Activated CD4-positive, alpha-beta T cell treated with anti-CD3 and anti-CD28 coated beads for 24 hours (primary cell): ENCODE data around the gene DPH5.
"Not testable (repeated sequence)": the region's sequence is repeated elsewhere in the genome, so short reads cannot be mapped to it uniquely, and the experiment has no call there.

Source experiments
- DNase-seq, 2 donors: peaks; one replicate each; pipeline ENCODE4 v3.0.0-alpha.2; 2020; ENCODE audit warnings: low read depth in 2 of 2

DPH5 gene

DNA sequence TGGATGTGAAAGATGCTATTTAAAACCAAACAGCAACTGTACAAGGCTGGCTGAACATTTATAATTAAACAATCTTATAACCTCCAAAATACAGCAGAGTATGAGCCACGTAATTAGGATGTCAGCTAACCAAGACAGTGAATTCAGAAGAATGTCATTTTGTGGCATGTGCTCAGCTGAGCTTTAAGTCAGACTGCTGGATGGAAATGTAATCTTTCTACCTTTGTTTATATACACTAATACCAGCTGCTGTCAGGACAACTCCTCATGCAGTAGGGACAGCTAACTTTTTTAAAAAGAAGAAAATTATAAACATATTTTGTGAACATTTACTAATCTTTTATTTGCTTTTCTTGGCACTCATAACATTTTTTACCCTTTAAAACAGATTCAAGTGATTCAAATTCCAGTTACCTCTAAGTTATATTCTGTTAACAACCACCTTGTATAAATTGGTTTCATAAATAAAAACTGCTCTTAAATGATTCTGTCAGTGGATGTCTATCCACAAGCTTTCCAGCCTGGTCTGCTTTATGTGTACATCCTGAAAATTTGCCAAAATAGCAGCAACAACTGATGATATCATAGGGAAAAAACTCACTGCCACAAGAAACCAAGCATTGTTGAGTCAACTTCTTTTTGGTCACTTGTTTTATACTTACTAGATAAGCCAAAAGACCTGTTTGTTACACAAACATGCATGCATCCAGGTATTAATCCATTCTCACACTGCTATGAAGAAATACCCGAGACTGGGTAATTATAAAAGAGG lies 36.1 kb downstream of the DPH5 start:
- DNase-seq = no peak

DNA sequence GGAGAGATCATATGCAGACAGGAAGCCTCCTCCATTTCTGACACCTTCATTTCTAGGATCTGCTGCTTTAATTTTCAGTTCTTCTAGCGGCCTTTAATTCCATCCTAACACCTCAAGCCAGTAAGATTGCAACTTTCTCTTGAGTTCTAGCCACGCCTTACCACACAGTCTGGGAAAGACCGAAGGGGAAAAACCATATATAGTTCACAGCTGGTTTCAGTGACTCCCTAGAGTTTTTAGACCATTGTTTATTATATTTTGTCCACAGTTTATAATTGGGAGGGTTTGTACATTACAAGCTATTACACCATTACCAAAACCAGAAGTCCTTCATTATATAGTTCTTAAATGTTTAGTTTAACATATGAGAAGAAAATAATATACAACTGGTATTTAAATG lies 37.5 kb downstream of the DPH5 start:
- no peak for DNase-seq

DNA sequence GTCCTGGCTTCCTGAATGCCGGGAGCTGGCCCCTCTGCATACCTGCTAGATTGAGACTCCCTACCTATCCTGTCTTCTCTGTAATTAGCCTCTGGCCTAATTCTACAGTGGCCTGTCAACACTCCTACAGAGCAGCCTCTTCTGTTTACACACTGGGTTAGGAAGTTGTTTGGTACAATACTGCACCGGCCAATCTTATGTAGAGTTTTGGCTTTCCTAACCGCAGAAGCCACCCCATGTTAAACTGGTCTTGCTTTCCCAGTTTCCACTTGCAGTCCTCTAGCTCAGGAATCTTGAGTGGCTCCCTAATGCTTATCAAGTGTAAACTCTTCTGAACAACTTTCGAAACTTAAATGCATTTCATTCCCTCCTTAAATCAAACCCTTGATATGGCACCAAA lies 42.8 kb downstream of the DPH5 start:
- DNase-seq = no peak

DNA sequence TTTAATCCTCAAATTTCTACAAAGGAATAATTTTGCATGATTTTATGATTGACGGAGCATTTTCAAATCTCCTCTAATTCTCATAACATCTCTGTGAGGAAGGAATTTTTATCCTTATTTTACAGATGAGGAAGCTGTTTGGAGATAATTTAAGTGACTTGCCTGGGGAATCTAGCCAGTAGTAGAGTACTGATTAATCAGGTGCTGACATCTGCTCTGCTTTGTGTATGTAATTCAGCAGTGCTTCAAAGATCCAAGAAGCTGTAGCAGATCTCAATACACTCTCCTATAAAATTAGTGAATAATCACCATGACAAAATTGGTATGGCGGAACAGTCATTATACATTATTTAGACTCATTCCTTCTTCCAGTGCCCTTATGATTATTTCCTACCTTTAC lies 46.0 kb downstream of the DPH5 start:
- DNase-seq = no peak

DNA sequence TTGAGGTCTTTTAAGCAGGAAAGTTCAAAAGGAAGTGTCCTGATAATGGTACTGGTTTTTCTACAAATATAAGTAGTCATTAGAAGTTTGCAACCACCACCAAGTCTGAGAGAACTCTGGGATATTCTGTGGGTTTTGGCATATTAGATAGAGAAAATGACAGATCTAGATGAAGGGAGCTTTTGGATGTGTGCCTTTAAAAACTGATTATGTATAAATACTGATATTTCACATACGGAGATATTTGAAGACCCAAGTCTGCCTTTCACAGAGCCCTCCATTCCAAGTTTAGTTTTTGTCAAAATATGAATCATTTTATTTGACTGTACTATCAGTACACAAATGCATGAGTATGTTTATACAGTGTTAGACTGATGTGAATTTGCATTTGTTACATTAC lies 48.6 kb downstream of the DPH5 start:
- no peak for DNase-seq

DNA sequence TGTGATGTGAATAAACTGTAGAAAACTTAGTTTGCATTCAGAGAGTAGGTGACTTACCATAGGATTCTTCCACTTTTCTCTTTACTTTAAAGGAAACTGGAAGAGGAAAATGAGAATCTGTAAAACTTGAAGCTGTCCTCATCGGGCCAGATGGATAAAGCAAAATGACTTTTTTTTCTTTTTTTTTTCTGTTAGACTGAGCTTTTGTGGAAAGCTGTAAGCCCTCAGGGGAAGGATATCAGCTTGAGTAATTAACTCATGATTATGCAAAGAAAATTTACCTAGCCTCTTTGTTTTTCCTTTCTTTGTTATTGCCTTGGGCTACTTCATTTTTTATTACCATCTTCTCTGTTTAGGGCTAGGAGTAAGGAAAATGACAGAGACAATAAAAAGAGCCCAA lies 53.4 kb downstream of the DPH5 start:
- DNase-seq = no peak

DNA sequence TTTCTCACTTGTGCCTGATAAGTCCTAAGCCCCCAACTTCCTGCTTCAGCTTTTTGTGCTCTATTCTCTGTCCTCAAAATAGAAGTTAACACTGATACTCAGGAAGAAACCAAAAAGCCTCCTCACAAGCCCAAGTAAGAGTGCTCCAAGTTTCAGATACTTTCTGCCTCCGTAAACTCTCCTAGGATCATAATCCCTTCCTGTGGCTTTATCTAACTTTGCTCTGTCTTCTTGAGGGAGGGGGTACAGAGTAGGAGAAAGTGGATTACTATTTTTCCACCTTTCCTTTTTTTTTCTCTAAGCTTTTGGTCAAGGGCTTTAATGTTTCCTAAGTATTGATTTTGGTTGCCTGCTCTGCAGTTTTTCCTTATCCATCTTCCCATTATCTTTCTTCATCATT lies 54.6 kb downstream of the DPH5 start:
- no peak for DNase-seq

DNA sequence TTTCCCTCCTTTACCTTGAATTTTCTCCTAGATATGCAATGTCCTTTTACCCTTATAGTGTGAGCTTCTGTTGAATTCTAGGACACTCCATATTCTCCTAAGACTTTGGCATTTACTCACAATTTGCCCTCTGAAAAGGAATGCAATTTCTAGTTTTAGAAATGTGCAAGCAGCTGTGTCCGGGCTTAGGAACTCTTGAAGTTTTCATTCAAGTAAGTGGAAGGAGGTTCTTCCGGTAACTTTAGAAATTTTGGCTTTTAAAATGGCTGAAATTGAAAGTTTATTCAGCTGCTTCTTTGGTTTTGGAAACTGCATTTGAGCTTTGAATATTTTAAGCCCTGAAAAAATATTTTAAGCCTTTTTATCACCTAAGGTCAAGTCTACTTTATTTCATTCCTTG lies 56.3 kb downstream of the DPH5 start:
- no peak for DNase-seq

DNA sequence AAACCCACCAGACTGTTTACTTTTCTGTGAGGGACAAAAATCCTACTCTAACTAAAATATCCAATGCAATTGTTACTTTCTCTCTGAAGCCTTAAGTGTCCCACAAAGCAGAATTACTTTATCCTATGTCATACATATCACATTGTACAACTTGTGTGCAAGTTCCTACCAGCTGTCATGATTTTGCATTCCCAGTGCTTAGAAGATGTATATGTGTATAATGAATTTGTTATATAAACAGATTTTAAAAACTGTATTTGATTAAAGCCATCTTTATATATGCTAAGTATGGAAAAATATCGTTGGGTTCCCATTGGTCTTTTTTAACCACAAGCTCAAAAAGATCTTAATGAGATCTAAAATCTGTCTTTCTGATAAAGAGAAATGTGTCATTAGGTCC lies 57.0 kb downstream of the DPH5 start:
- no peak for DNase-seq

DNA sequence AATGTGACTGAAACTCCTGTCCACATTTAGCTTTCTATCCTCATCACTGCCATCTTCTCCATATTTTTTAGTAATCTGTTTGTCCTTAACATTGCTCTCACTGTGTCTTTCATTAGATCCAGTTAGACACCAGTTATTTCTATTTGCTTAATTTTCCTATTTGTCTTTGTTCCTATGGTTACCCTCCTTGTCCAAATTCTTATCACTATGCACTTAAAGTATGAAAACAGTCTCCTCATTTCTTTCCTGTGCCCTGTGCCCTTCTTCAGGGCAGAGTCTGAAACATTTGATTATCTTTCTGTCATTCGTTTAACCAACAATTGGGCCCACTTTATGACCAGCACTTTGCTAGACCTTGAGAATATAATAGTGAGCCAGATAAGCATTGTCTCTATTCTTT lies 65.5 kb downstream of the DPH5 start:
- DNase-seq = no peak

DNA sequence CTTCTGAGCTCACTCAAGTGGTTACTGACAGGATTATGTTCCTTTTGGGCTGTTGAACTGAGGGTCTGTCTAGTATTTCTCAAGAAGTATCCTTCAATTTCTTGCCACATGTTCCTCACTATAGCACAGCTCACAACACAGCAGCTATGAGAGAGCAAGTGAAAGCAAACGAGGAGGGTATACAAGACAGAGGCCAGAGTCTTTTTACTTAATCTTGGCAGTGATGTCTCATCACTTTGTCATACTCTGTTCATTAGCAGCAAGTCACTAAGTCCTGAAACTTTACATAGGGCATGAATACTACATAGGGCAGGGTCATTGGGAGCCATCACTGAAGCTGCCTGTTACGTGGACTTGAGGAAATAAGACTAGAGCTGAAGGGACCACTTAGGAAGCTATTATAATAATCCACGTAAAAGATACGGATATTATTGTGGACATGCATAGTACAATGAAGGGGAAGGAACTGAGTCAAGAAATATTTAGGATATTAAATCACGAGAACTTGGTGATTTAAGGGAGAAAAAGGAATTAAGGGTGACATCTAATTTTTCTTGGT lies 66.0 kb downstream of the DPH5 start:
- DNase-seq = no peak

DNA sequence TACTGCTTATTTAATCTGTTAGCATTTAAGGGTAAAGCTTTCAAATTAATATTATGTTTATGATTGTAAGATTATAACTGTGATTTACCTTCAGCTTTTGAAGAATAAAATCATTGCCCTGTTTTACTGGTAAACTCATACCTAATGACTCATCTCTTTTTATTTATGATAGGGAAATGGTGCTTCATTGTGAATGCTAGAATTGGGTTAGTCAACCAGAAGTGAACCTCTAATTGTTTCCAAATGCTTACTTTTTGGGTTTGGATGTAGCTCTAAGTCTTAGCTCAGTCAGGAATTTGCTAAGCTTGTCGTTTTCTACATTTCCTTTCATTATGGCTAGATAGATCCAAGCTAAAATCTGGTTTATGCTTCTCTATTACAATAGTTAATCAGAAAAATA lies 70.3 kb downstream of the DPH5 start:
- DNase-seq = no peak

DNA sequence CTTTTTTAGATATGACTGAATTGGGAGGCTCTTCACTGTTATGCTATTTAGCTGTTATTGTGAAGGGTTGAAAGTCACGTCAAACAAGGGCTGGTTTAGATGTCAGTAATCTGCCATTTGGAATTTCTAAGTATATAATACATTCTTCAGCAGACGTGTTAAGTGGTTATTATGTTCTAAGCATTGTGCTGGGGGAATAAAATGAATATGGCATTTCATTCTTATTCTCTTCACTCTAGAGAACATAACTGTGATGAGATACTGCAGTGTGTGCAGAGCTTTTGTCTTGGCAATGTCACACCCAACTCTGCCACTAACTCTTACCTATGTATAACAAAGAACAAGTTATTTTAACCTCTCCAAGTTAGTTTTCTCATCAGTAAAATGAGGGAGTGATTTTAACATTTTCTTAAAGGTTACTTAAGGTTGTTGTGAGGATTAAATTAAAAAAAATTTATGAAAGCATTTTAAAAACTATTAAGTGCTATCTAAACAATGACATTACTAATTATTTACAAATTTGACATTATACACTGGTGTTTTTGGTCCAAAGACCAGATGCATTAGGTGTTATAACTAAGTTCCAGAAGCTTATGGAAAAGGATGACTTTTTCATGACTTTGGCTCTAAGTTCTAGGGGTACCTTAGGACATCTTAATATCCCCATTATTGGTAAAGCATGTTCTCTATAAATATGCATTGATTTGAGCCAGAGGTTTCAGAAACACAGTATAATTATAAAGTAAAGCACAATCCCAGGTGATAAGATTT lies 71.4 kb downstream of the DPH5 start:
- DNase-seq = no peak

DNA sequence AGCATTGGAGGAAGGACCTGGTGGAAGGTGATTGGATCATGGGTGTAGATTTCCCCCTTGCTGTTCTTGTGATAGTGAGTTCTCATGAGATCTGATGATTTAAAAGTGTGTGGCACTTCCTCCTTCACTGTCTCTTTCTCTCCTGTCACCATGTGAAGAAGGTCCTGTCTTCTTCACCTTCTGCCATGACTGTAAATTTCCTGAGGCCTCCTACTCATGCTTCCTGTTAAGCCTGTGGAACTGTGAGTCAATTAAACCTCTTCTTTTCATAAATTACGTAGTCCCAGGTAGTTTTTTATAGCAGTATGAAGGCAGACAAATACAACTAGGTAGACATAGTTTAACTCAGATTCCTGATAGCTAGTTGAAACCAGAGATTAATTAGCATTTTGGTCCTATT lies 72.6 kb downstream of the DPH5 start:
- not testable (repeated sequence) for DNase-seq

DNA sequence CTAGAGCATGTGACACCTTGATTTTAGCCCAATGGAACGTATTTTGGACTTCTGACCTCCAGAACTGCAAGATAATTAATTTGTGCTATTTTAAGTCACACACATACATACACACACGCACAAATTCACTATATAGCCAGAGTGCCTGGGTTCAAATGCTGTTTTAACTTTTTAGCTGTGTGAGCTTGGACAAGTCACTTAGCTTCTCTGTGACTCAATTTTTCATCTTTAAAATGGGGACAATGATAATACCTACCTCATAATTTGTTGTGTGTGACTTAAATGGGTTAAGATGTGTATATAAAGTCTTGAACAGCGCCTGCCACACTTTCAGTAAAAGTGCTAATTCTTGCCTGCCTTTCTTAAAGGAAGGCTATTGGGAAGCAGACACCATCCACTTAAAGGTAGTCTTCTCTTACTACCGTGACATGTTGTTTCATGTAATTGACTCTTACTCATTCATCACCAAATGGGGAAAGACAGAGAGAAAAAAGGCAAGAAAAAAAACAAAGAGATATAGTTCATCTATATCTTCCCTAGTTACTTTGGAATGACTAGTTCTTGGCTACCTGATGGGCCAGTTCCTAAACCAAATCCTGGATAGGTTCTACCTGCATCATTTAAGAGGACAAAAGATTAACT lies 73.4 kb downstream of the DPH5 start:
- DNase-seq = no peak

DNA sequence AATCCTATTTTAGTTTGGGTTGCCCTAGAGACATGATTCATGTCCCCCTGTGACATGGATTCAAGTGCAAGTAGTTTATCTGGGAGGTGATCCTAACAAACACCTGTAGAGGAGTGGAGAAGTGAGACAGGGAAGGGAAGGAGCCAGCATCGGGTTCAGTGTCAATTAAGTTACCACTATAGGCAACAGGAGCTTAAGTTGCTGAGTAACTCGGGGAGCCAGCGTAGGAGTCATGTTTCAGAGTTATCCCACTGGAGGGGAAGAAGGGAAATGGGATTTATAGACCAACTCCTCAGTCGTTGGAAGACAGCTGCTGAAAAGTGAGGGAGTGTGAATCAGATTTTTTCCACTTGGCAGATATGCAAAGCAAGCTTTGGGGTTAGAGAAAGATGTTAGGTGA lies 74.8 kb downstream of the DPH5 start:
- DNase-seq = no peak

DNA sequence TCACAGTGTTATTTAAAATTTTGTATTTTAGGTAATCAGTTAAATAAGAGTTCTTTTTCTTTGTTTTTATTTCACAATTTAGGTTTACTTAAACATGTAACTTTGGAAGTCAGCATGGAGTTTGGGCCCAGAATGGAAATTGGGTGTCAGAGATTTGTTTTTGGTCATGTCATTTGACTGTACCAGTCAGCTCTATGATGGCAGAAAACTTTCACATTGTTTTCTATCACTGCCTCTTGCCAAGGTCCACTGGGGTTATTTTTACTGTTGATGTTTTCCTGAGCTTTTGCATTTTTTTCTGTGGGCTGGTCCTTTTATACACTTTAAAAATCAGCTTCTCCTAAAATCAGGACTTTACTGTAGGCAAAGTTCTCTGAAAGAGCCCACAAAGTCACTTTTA lies 75.2 kb downstream of the DPH5 start:
- DNase-seq = no peak

DNA sequence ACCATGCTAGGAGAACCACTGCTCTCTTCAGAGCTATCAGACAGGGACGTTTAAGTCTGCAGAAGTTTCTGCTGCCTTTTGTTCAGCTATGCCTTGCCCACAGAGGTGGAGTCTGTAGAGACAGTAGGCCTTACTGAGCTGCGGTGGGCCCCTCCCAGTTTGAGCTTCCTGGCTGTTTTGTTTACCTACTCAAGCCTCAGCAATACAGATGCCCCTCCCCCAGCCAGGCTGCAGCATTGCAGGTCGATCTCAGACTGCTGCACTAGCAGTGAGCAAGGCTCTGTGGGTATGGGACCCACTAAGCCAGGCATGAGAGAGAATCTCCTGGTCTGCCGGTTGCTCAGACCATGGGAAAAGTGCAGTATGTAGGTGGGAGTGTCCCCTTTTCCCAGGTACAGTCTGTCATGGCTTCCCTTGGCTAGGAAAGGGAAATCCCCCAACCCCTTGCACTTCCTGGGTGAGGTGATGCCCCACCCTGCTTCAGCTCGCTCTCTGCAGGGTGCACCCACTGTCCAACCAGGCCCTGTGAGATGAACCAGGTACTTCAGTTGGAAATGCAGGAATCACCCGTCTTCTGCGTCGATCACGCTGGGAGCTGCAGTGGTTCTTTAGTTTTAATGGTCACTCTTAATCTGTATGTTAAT lies 75.9 kb downstream of the DPH5 start:
- peak in 1 of 2 donors; percentile 10 for DNase-seq

DNA sequence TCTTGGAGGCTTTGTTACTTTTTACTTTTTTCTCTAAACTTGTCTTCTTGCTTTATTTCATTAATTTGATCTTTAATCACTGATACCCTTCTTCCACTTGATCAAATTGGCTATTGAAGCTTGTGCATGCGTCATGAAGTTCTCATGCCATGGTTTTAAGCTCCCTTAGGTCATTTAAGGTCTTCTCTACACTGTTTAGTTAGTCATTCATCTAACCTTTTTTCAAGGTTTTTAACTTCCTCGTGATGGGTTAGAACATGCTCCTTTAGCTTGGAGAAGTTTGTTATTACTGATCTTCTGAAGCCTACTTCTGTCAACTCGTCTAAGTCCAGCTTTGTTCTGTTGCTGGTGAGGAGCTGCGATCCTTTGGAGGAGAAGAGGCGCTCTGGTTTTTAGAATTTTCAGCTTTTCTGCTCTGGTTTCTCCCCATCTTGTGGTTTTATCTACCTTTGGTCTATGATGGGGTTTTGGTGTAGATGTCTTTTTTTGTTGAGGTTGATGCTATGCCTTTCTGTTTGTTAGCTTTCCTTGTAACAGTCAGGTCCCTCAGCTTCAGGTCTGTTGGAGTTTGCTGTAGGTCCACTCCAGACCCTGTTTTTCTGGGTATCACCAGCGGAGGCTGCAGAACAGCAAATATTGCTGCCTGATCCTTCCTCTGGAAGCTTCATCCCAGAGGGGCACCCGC lies 76.7 kb downstream of the DPH5 start:
- DNase-seq = not testable (repeated sequence)

DNA sequence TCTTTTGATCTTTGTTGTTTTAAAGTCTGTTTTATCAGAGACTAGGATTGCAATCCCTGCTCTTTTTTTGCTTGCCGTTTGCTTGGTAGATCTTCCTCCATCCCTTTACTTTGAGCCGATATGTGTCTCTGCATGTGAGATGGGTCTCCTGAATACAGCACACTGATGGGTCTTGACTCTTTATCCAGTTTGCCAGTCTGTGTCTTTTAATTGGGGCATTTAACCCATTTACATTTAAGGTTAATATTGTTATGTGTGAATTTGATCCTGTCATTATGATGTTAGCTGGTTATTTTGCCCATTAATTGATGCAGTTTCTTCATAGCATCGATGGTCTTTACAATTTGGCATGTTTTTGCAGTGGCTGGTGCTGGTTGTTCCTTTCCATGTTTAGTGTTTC lies 77.8 kb downstream of the DPH5 start:
- not testable (repeated sequence) for DNase-seq

DNA sequence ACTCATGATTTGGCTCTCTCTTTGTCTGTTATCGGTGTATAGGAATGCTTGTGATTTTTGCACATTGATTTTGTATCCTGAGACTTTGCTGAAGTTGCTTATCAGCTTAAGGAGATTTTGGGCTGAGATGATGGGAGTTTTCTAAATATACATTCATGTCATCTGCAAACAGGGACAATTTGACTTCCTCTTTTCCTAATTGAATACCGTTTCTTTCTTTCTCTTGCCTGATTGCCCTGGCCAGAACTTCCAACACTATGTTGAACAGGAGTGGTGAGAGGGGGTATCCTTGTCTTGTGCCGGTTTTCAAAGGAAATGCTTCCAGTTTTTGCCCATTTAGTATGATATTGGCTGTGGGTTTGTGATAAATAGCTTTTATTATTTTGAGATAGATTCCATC lies 79.5 kb downstream of the DPH5 start:
- DNase-seq = not testable (repeated sequence)

DNA sequence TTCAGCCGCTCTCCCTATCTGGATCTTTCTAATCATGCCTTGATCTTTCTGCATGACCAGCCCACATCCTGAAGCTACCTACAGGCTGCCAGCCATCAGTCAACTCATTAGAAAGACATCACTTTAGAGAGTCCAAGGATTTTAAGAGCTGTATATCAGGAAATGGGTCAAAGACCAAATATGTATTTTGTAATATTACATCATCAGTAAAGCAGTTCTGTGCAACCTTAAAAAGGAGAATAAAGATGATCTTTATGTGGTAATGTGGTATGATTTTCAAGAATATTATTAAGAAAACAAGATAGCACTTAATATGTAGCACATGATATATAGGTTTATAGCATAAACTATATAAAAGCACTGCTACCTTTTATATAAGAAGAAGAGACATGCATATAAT lies 82.1 kb downstream of the DPH5 start:
- no peak for DNase-seq
